Parathyroid adenoma (tissue), 2 donors: ENCODE measurements around the gene TYW1B.
"Not testable (repeated sequence)": the region's sequence is repeated elsewhere in the genome, so short reads cannot be mapped to it uniquely, and the experiment has no call there.

ENCODE experiments used
- H2AFZ ChIP-seq: fragments of 300-600 bp; sonication (generic); one replicate; pipeline ENCODE4 v1.7.0; 2017; ENCODE audit warnings: antibody characterized with exemption, mild to moderate bottlenecking
- H3K27ac ChIP-seq: fragments of 300-600 bp; sonication (generic); one replicate; pipeline ENCODE4 v1.7.0; 2017
- H3K27me3 ChIP-seq: fragments of 300-600 bp; sonication (generic); one replicate; pipeline ENCODE4 v1.7.0; 2017; ENCODE audit warnings: low read length; ENCODE audit not compliant: control insufficient read depth, insufficient read depth
- H3K36me3 ChIP-seq: fragments of 300-600 bp; sonication (generic); one replicate; pipeline ENCODE4 v1.7.0; 2017; ENCODE audit warnings: low read length; ENCODE audit not compliant: control insufficient read depth, insufficient read depth
- H3K4me1 ChIP-seq: fragments of 300-600 bp; sonication (generic); one replicate; pipeline ENCODE4 v1.7.0; 2017; ENCODE audit warnings: control low read depth
- H3K4me2 ChIP-seq: fragments of 300-600 bp; sonication (generic); one replicate; pipeline ENCODE4 v1.7.0; 2017; ENCODE audit warnings: low read length
- H3K4me3 ChIP-seq: fragments of 300-600 bp; sonication (generic); one replicate; pipeline ENCODE4 v1.7.0; 2017; ENCODE audit warnings: low read depth, low read length
- H3K79me2 ChIP-seq: fragments of 300-600 bp; sonication (generic); one replicate; pipeline ENCODE4 v1.7.0; 2017; ENCODE audit warnings: control low read depth
- H3K9ac ChIP-seq: fragments of 300-600 bp; sonication (generic); one replicate; pipeline ENCODE4 v1.7.0; 2017; ENCODE audit warnings: mild to moderate bottlenecking
- H3K9me3 ChIP-seq: fragments of 300-600 bp; sonication (generic); one replicate; pipeline ENCODE4 v1.7.0; 2017; ENCODE audit warnings: low read length; ENCODE audit not compliant: control insufficient read depth
- TF ChIP-seq, protein P1 (sequence below): fragments of 300-600 bp; sonication (generic); IDR thresholded peaks from one replicate; pipeline ENCODE4 v1.7.0; 2017; ENCODE audit warnings: antibody characterized with exemption, mild to moderate bottlenecking
- donor health status: primary hyperparathyroidism.

TYW1B gene

GRCh38 chr7:72577107-72577506 is 250.9 kb downstream of the TYW1B start:
- TF ChIP-seq, protein P1, sequence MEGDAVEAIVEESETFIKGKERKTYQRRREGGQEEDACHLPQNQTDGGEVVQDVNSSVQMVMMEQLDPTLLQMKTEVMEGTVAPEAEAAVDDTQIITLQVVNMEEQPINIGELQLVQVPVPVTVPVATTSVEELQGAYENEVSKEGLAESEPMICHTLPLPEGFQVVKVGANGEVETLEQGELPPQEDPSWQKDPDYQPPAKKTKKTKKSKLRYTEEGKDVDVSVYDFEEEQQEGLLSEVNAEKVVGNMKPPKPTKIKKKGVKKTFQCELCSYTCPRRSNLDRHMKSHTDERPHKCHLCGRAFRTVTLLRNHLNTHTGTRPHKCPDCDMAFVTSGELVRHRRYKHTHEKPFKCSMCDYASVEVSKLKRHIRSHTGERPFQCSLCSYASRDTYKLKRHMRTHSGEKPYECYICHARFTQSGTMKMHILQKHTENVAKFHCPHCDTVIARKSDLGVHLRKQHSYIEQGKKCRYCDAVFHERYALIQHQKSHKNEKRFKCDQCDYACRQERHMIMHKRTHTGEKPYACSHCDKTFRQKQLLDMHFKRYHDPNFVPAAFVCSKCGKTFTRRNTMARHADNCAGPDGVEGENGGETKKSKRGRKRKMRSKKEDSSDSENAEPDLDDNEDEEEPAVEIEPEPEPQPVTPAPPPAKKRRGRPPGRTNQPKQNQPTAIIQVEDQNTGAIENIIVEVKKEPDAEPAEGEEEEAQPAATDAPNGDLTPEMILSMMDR: no peak
- Histone ChIP-seq H3K79me2 (no peaks in the 10 kb centered on the region), H3K9me3 (no peaks in the 10 kb centered on the region), H2AFZ (no peak overlapping the region), H3K27me3 (no peaks in the 10 kb centered on the region), H3K27ac (no peak overlapping the region), H3K4me2 (no peak overlapping the region), H3K36me3 (no peaks in the 10 kb centered on the region), H3K4me3 (no peak overlapping the region), H3K4me1 (no peaks in the 10 kb centered on the region), H3K9ac (no peak overlapping the region)

DNA sequence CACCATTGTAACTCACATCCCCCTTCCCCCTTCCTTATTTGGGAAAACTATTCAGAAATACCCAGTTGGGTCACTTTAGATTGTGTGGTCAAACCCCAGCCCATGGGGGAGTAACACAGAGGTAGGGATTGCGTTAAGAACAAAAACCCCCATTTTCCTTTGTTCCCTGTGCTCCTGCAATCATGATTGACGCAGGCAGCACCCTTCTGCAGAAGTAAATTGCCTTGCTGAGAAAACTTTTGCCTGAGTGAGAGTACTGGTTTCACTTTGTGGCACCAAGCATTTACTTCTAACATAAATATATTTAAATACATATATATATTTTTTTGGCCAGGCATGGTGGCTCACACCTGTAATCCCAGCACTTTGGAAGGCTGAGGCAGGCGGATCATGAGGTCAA is 266.0 kb downstream of the TYW1B start:
- not testable (repeated sequence) for H3K36me3 ChIP-seq, H3K4me3 ChIP-seq, H2AFZ ChIP-seq, H3K9ac ChIP-seq, H3K79me2 ChIP-seq, H3K27me3 ChIP-seq, H3K4me2 ChIP-seq, H3K27ac ChIP-seq, H3K4me1 ChIP-seq, H3K9me3 ChIP-seq

GRCh38 chr7:72559546-72559945 is 268.5 kb downstream of the TYW1B start:
- H3K27me3 ChIP-seq, H2AFZ ChIP-seq, H3K4me1 ChIP-seq, H3K79me2 ChIP-seq, H3K36me3 ChIP-seq, H3K27ac ChIP-seq, H3K9me3 ChIP-seq, H3K4me3 ChIP-seq, H3K4me2 ChIP-seq, H3K9ac ChIP-seq: not testable (repeated sequence)

DNA sequence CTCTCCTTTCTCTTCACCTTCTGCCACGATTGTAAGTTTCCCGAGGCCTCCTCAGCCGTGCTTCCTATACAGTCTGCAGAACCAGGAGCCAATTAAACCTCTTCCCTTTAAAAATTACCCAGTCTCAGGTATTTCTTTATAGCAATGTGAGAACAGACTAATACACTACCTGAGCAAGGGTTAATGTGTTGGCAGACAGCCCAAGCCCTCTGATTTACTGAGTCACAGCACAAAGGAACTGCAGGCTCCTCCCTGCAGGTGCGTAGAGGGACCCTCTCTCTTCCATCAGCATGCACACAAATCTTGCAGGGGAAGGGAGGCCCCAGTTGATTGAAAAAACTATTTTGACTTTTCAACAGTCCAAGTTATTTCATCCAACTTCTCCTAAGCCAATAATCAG is 271.3 kb downstream of the TYW1B start:
- not testable (repeated sequence) for H3K36me3 ChIP-seq, H3K27ac ChIP-seq, H2AFZ ChIP-seq, H3K4me2 ChIP-seq, H3K27me3 ChIP-seq, H3K9ac ChIP-seq, H3K9me3 ChIP-seq, H3K79me2 ChIP-seq, H3K4me3 ChIP-seq, H3K4me1 ChIP-seq

DNA sequence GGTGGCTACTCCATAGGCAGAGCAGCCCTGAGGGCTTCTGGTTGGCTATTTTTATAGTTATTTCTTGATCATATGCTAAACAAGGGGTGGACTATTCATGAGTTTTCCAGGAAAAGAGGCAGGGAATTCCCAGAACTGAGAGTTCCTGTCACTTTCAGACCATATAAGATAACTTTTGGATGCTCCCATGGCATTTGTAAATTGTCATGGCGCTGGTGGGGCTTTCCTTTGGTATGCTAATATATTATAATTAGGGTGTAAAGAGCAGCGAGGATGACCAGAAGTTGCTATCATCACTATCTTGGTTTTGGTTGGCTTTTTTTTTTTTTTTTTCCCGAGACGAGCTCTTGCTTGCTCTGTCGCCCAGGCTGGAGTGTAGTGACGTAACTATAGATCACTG is 272.8 kb downstream of the TYW1B start:
- H3K27me3 ChIP-seq, H3K27ac ChIP-seq, H3K4me1 ChIP-seq, H2AFZ ChIP-seq, H3K9me3 ChIP-seq, H3K4me3 ChIP-seq, H3K79me2 ChIP-seq, H3K4me2 ChIP-seq, H3K9ac ChIP-seq, H3K36me3 ChIP-seq: not testable (repeated sequence)

DNA sequence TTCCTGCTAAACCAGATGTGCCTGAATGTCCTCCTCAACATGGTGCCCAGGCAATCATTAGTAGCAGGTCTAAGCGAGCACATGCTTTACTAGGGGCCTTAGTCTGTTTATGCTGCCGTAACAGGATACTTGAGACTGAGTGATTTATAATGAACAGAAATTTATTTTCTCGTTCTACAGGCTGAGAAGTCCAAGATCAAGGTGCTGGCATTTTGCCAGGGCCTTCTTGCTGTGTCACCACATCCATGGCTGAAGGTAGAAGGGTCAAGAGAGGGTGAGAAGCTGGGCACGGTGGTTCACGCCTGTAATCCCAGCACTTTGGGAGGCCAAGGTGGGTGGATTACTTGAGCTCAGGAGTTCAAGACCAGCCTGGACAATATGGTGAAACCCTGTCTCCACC is 273.6 kb downstream of the TYW1B start:
- H3K4me2 ChIP-seq, H3K4me3 ChIP-seq, H3K79me2 ChIP-seq, H3K36me3 ChIP-seq, H3K9me3 ChIP-seq, H3K9ac ChIP-seq, H3K27ac ChIP-seq, H2AFZ ChIP-seq, H3K27me3 ChIP-seq, H3K4me1 ChIP-seq: not testable (repeated sequence)

GRCh38 chr7:72550454-72550853 is 277.5 kb downstream of the TYW1B start:
- H3K36me3 ChIP-seq, H3K27me3 ChIP-seq: not testable (repeated sequence)

DNA sequence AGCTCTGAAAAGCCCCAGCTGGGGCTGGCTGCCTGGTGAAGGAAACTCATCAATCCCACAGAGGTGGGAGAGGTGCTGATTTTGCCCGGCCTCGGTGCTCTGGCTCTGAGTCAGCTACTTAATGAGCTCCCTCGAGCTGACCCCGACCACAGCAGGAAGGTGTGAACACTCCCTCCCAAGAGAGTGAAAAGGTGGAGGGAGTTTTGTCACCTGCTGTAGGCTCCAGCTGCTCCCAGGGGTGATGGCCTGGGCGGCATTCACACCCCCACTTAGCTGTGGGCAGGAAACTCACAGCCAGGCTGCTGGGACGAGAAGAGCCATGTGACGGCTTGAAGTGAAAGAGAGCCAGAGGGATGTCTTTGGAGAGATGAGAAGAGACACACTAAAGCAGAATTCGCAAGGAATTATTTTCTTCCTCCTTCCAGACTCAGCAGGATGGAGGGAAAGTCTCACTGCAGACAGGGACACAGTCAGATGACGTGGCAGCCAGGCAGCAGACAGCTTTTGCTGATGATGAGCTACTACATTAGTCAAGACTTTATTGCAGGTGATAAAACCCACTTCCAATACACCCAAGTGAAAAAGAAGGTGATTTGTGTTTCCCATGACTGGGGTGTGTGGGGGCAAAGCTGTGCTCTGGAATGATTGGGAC is 281.3 kb downstream of the TYW1B start:
- not testable (repeated sequence) for H3K79me2 ChIP-seq, H3K27ac ChIP-seq, H3K4me3 ChIP-seq, H3K4me1 ChIP-seq, H3K9me3 ChIP-seq, H3K4me2 ChIP-seq, H3K36me3 ChIP-seq, H2AFZ ChIP-seq, H3K9ac ChIP-seq, H3K27me3 ChIP-seq

More at GRCh38 chr7:72550454-72550853, 277.5 kb downstream of the TYW1B start:
- not testable (repeated sequence) for H3K27ac ChIP-seq, H3K79me2 ChIP-seq, H3K9me3 ChIP-seq, H3K4me2 ChIP-seq, H2AFZ ChIP-seq, H3K4me3 ChIP-seq, H3K9ac ChIP-seq, H3K4me1 ChIP-seq

GRCh38 chr7:72544531-72544930 is 283.5 kb downstream of the TYW1B start:
- not testable (repeated sequence) for H3K27ac ChIP-seq, H3K36me3 ChIP-seq, H3K4me2 ChIP-seq, H3K79me2 ChIP-seq, H3K9me3 ChIP-seq, H3K4me1 ChIP-seq, H3K4me3 ChIP-seq, H2AFZ ChIP-seq, H3K9ac ChIP-seq, H3K27me3 ChIP-seq
